Prostate gland (tissue), 2 donors: ENCODE data around the gene HSPA9.

Source experiments
- POLR2A ChIP-seq: fragments of 450-650 bp; IDR thresholded peaks from one replicate; pipeline ENCODE4 v1.6.1; 2016; ENCODE audit warnings: antibody characterized with exemption, mild to moderate bottlenecking
- TF ChIP-seq, protein P1 (sequence below), 4 experiments: fragments of 200-600 bp in 2 of 4; fragments of 450-650 bp in 2 of 4; sonication (generic) in 2 of 4; IDR thresholded peaks; 1 replicate in 3 of 4; 2 replicates in 1 of 4; pipeline ENCODE4 v1.5.1; 2016 to 2019; ENCODE audit warnings: antibody characterized with exemption in 4 of 4, mild to moderate bottlenecking in 2 of 4, moderate library complexity in 2 of 4

DNA sequence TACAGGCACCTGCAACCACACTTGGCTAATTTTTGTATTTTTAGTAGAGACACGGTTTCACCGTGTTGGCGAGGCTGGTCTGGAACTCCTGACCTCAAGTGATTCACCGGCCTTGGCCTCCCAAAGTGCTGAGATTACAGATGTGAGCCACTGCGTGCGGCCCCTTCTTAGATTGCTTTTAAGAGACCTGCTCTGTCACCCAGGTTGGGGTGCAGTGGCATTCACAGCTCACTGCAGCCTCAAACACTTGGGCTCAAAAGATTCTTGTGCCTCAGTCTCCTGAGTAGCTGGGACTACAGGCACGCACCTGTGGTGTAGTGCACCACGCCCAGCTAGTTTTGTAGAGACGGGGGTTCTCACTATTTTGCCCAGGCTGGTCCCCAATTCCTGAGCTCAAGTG, 11.0 kb downstream of the HSPA9 start:
- TF ChIP-seq, protein P1, sequence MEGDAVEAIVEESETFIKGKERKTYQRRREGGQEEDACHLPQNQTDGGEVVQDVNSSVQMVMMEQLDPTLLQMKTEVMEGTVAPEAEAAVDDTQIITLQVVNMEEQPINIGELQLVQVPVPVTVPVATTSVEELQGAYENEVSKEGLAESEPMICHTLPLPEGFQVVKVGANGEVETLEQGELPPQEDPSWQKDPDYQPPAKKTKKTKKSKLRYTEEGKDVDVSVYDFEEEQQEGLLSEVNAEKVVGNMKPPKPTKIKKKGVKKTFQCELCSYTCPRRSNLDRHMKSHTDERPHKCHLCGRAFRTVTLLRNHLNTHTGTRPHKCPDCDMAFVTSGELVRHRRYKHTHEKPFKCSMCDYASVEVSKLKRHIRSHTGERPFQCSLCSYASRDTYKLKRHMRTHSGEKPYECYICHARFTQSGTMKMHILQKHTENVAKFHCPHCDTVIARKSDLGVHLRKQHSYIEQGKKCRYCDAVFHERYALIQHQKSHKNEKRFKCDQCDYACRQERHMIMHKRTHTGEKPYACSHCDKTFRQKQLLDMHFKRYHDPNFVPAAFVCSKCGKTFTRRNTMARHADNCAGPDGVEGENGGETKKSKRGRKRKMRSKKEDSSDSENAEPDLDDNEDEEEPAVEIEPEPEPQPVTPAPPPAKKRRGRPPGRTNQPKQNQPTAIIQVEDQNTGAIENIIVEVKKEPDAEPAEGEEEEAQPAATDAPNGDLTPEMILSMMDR (IDR thresholded peaks at IDR 0.05) = no peak
- no peak for TF ChIP-seq POLR2A
